GM23338 (cell line): ENCODE results near the gene TMTC2. TPM values are rescaled to one million over a fixed set of nuclear protein-coding genes. Genes with fewer than 3 reads are reported as not detected.

ENCODE experiments used
- ATAC-seq: fragments of 200-7000 bp; cut with Tn5 transposase; 3 replicates; pipeline ENCODE4 v1.9.1; 2020
- DNase-seq: peaks from one replicate; pipeline ENCODE4 v3.0.0-alpha.2; 2015; ENCODE audit warnings: low spot score
- H2AFZ ChIP-seq: fragments of 200-600 bp; sonication (generic); 2 replicates; pipeline ENCODE4 v1.8.0; 2016; ENCODE audit warnings: antibody characterized with exemption, mild to moderate bottlenecking, moderate library complexity
- H3F3A ChIP-seq: fragments of 200-600 bp; sonication (generic); replicated peaks from 2 replicates; pipeline ENCODE4 v1.8.0; 2017; ENCODE audit warnings: antibody characterized with exemption, mixed run types, low read depth
- H3K27ac ChIP-seq: fragments of 200-600 bp; sonication (generic); 2 replicates; pipeline ENCODE4 v1.6.1; 2016; ENCODE audit warnings: low read depth
- H3K27me3 ChIP-seq: fragments of 200-600 bp; sonication (generic); 2 replicates; pipeline ENCODE4 v1.8.0; 2016; ENCODE audit warnings: mild to moderate bottlenecking, mixed run types, moderate library complexity; ENCODE audit not compliant: insufficient read depth
- H3K36me3 ChIP-seq: fragments of 200-600 bp; sonication (generic); 2 replicates; pipeline ENCODE4 v1.8.0; 2016; ENCODE audit warnings: mild to moderate bottlenecking; ENCODE audit not compliant: insufficient read depth
- H3K4me1 ChIP-seq: fragments of 200-600 bp; sonication (generic); 2 replicates; pipeline ENCODE4 v1.8.0; 2016; ENCODE audit warnings: mild to moderate bottlenecking, moderate library complexity; ENCODE audit not compliant: insufficient read depth
- H3K4me2 ChIP-seq: fragments of 200-600 bp; sonication (generic); 2 replicates; pipeline ENCODE4 v1.7.1; 2017; ENCODE audit warnings: mixed run types
- H3K4me3 ChIP-seq: fragments of 200-600 bp; sonication (generic); 2 replicates; pipeline ENCODE4 v1.6.1; 2016; ENCODE audit warnings: mixed run types
- H3K79me2 ChIP-seq: fragments of 200-600 bp; sonication (generic); replicated peaks from 2 replicates; pipeline ENCODE4 v1.8.0; 2017; ENCODE audit warnings: mild to moderate bottlenecking; ENCODE audit not compliant: insufficient read depth
- H3K9me2 ChIP-seq: fragments of 200-600 bp; sonication (generic); 2 replicates; pipeline ENCODE4 v1.8.0; 2017; ENCODE audit not compliant: insufficient read depth
- H4K20me1 ChIP-seq: fragments of 200-600 bp; sonication (generic); replicated peaks from 2 replicates; pipeline ENCODE4 v1.8.0; 2017; ENCODE audit warnings: mild to moderate bottlenecking; ENCODE audit not compliant: insufficient read depth
- H3K27ac Mint-ChIP-seq: 2 replicates; pipeline ENCODE4 v1.8.0; 2020; ENCODE audit warnings: inconsistent platforms, mild to moderate bottlenecking, moderate library complexity, mixed read lengths
- H3K27me3 Mint-ChIP-seq: 3 replicates; pipeline ENCODE4 v1.8.0; 2022; ENCODE audit warnings: low read depth, mild to moderate bottlenecking, moderate library complexity, mixed read lengths, inconsistent platforms; ENCODE audit not compliant: insufficient read depth, poor library complexity
- H3K36me3 Mint-ChIP-seq: 3 replicates; pipeline ENCODE4 v1.8.0; 2021; ENCODE audit warnings: low read depth, mild to moderate bottlenecking, inconsistent platforms, moderate library complexity, mixed read lengths
- H3K4me1 Mint-ChIP-seq: 3 replicates; pipeline ENCODE4 v1.8.0; 2020; ENCODE audit warnings: mild to moderate bottlenecking, inconsistent platforms, mixed read lengths
- H3K4me3 Mint-ChIP-seq: 3 replicates; pipeline ENCODE4 v1.8.0; 2021; ENCODE audit warnings: moderate library complexity, mild to moderate bottlenecking, inconsistent platforms, mixed read lengths
- H3K9me3 Mint-ChIP-seq: 3 replicates; pipeline ENCODE4 v1.8.0; 2020; ENCODE audit warnings: moderate library complexity, mild to moderate bottlenecking, inconsistent platforms, mixed read lengths
- ETS1 ChIP-seq: IDR thresholded peaks from 2 replicates; pipeline ENCODE4 v1.6.1; 2016; ENCODE audit warnings: antibody characterized with exemption
- JUNB ChIP-seq: IDR thresholded peaks from one replicate; pipeline ENCODE4 v1.6.1; 2016; ENCODE audit warnings: antibody characterized with exemption; ENCODE audit not compliant: unreplicated experiment
- NANOG ChIP-seq: IDR thresholded peaks from 2 replicates; pipeline ENCODE4 v1.6.1; 2016; ENCODE audit warnings: antibody characterized with exemption, borderline replicate concordance
- POLR2AphosphoS5 ChIP-seq: IDR thresholded peaks from 2 replicates; pipeline ENCODE4 v1.6.1; 2016; ENCODE audit warnings: antibody characterized with exemption, low read depth
- STAT1 ChIP-seq: IDR thresholded peaks from one replicate; pipeline ENCODE4 v1.6.1; 2016; ENCODE audit warnings: antibody characterized with exemption; ENCODE audit not compliant: unreplicated experiment
- ZNF114 ChIP-seq: fragments of 250-450 bp; sonication (Bioruptor Pico); IDR thresholded peaks from 2 replicates; pipeline ENCODE4 v1.5.0; 2020; ENCODE audit warnings: mild to moderate bottlenecking, moderate library complexity
- ZNF331 ChIP-seq: fragments of 250-450 bp; sonication (Bioruptor Pico); IDR thresholded peaks from 2 replicates; pipeline ENCODE4 v1.5.0; 2020; ENCODE audit warnings: low read depth, mild to moderate bottlenecking, moderate library complexity
- ZNF462 ChIP-seq: fragments of 250-450 bp; sonication (Bioruptor Pico); IDR thresholded peaks from 2 replicates; pipeline ENCODE4 v1.5.0; 2020; ENCODE audit warnings: mild to moderate bottlenecking, moderate library complexity
- polyA plus RNA-seq: library from polyadenylated mRNA; unstranded; fragments of >200 nt; fragmentation: Nextera tagmentation; extraction: Ambion mirVana; gene quantifications from 2 replicates; pipeline ENCODE4 v1.2.1, GENCODE V29; 2016
- total RNA-seq: library from RNA; depleted of rRNA; stranded (reverse); fragments of >200 nt; shearing (Covaris generic); gene quantifications from 2 replicates; pipeline ENCODE4 v1.2.3, GENCODE V29; 2014

TMTC2 gene
- total and polyA plus RNA-seq, 2 experiments from 2014 or later, result 0.57 to 6.5 TPM

- H3K9me2 ChIP-seq, result no peaks in the 10 kb centered on the region
- no peak for DNase-seq
- no peak for ATAC-seq
- H3K27ac ChIP-seq, result no peak overlapping the region
- Mint-ChIP-seq H3K27ac (no peak overlapping the region), H3K9me3 (no peaks in the 10 kb centered on the region), H3K27me3 (no peaks in the 10 kb centered on the region), H3K36me3 (no peaks in the 10 kb centered on the region), H3K4me1 (peaks cover 40% of the 10 kb centered on the region), H3K4me3 (no peak overlapping the region)
- H3K27me3 ChIP-seq, result no peaks in the 10 kb centered on the region
- no peak overlapping the region for H3K4me3 ChIP-seq
- H3F3A ChIP-seq, result no peaks in the 10 kb centered on the region
- H4K20me1 ChIP-seq, result no peaks in the 10 kb centered on the region
- peaks cover 23% of the 10 kb centered on the region for H3K4me1 ChIP-seq
- H3K79me2 ChIP-seq, result no peaks in the 10 kb centered on the region
- H2AFZ ChIP-seq, result no peak overlapping the region
- no peaks in the 10 kb centered on the region for H3K36me3 ChIP-seq
- no peak for TF ChIP-seq POLR2AphosphoS5
- TF ChIP-seq STAT1, result no peak
- no peak for TF ChIP-seq JUNB
- no peak for TF ChIP-seq ETS1
- TF ChIP-seq ZNF114, result no peak
- TF ChIP-seq ZNF331 (CRISPR knock-in tag), result no peak
- TF ChIP-seq NANOG, result no peak
- no peak for TF ChIP-seq ZNF462 (CRISPR knock-in tag)
- no peak overlapping the region for H3K4me2 ChIP-seq
Measured at GRCh38 chr12:82780517-82780916, 93.8 kb downstream of the TMTC2 start.
